ENCODE measurements around the gene UGT1A10. TPM values are rescaled to one million over a fixed set of nuclear protein-coding genes. Genes with fewer than 3 reads are reported as not detected.
"Not testable (repeated sequence)": the region's sequence is repeated elsewhere in the genome, so short reads cannot be mapped to it uniquely, and the experiment has no call there.

The UGT1A10 gene
- total RNA-seq, 1 experiment from 2014 or later, result 8.2 TPM

DNA sequence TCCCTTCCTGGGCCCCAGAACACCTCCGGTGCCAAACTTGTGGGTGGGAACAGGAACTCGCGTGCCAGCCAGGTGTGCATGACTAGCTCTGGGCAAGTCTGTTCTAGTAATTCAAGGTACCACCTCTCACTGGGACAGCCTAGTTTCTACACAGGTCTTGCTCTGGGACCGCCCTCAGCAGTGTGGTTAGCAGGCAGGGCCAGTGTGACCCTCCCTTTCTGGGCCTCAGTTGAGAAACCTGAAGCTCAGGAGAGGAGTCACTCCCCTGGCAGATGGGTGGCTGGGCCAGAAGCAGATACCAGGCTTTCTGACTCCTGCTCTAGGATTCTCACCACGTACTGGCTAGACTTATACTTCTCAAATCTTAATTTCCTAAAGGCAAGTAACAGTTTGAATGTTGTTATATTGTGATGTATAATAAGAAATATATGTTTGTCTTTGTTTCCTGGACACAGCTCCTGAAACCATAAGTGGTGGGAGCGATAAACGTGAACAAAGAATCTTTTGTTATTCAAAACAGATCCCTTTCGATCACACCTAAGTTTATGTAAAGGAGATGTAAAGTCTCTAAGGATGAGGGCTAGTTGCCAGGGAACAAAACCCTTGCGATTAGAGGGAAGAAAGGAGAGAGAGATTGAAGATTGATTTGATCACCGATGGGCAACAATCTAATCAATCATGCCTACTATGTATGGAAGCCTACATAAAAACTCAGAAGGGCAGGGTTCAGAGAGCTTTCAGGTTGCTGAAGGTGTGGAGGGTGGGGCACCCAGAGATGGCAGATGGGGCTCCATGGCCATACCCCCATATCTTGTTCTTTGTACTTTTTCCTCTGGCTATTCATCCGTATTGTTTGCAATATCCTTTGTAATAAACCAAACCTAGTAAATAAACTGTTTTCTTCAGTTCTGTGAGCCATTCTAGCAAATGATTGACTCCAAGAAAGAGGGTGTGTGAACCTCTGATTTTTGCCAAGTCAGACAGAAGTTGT, 55.5 kb downstream of the UGT1A10 start:
- no peak for DNase-seq (ENCODE audit: low read depth)

- no peak for DNase-seq (ENCODE audit: low read depth)
Measured at GRCh38 chr2:233692648-233693047, 56.4 kb downstream of the UGT1A10 start, which contains the start of gene UGT1A6. TSS of gene UGT1A6 (plus strand) at chr2:233692890. CDS start at chr2:233693005, 115 bp downstream.

DNA sequence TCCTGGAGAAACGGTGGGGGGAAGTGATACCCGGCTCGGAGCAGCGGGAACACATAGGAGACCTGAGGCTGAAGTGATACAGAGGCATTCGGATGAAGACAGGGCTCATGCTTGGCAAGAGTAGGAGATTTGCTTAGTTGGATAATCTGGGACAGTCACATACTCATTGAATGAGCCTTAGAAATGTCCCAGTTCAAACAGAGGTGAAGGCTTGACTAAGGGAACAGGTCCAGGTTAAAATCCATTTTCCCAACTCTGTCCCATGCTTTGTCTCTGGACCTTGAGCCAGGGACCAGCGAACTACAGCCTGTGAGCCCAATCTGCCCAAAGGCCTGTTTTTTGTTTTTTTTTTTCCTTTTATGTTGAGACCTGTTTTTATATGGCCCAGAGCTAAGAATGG, 57.7 kb downstream of the UGT1A10 start:
- DNase-seq (ENCODE audit: low read depth), result no peak

- DNase-seq (ENCODE audit: low read depth), result no peak
Measured at GRCh38 chr2:233698740-233699139, 62.5 kb downstream of the UGT1A10 start.

- no peak for DNase-seq (ENCODE audit: low read depth)
Measured at GRCh38 chr2:233699424-233700027, 63.3 kb downstream of the UGT1A10 start.

GRCh38 chr2:233700028-233700635, 63.9 kb downstream of the UGT1A10 start:
- DNase-seq (ENCODE audit: low read depth), result peak; percentile 66

- not testable (repeated sequence) for DNase-seq (ENCODE audit: low read depth)
Measured at GRCh38 chr2:233700842-233701241, 64.6 kb downstream of the UGT1A10 start.

GRCh38 chr2:233702238-233702637, 66.0 kb downstream of the UGT1A10 start:
- no peak for DNase-seq (ENCODE audit: low read depth)

DNA sequence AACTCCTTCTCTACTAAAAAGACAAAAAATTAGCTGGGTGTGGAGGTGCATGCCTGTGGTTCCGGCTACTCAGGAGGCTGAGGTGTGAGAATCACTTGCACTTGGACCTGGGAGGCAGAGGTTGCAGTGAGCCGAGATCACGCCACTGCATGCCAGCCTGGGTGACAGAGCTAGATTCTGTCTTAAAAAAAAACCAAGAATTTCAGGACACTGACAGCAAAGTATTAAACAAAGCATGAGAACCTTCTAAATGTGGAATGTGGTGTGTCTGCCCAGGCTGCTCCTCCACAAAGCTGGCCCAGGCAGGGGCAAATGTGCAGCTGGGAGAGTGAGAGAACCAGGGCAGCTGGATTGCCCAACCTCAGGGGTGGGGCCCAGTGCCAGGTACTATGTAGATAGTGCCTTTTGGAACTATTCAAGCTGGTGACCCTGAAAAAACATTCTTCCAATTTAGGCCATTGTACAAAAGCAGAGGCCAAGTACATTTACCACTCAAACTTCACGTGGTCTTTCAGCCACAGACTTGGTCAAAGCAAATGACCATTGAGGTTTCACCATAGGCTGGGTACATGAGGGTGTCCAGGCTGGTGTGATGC, 69.8 kb downstream of the UGT1A10 start:
- DNase-seq (ENCODE audit: low read depth), result peak; percentile 39

DNA sequence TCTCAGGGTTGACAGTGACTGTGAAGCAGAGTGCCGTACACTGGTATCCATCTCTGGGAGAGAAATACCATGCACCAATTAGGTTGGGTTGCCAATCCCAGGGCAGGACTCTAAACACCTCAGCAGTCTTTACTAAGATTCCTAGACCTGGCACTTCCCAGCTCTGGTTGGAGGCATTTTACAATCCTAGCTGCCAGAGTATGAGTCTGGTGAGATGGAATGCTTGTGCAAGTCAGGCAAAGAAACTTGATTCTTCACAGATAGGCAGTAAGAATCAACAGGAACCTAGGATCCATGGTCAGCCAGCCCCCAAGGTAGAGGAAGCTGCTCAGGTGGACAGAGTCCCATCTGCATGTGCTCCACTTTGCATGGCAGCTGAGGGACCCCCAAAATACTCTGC, 70.5 kb downstream of the UGT1A10 start:
- DNase-seq (ENCODE audit: low read depth), result peak; percentile 62

DNA sequence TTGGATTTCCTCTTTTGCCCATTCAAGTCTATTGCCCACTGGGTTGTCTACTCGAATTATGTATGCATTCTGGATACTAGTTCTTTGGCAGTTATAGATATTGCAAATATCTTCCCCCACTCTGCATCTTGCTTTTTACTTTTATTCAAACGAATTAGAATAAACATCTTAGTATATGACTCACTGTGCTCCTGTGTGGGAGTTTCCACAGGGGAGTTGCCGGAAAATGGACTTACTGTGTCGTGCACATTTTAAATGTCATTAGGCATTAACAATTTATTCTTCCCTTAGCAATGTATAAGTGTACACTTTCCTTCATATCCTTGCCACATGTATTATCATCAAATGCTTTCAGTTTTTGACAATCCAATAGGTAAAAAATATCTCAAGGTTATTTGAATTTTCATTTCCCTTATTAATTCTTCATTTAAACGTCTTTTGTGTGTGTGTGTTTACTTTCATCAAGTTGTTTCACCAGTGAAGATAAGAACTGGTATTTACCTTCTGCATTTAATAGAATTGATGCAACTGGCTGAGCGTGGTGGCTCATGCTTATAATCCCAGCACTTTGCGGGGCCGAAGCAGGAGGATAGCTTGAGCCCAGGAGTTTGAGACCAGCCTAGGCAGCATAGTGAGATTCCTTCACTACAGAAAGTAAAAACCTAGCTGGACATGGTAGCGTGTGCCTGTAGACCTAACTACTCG, 71.8 kb downstream of the UGT1A10 start:
- peak; percentile 46 for DNase-seq (ENCODE audit: low read depth)

DNA sequence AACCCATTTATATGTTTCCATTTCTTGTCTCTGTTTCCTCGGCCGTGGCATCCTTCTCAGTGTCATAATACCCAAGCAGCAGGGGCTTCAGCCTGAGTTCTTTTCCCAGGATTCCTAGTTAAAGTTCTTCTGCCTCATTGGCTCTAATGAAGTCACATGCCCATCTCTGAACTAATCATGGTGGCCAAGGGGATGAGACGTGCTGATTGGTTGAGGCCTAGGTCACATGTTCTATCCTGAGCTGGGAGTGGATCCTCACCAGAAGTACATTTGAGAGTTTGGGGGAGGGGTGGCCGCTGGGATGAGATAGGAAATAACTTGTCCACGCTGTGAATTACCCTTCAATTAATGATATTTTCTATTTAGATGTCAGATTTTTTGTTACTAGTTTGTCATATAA, 72.7 kb downstream of the UGT1A10 start:
- no peak for DNase-seq (ENCODE audit: low read depth)

DNA sequence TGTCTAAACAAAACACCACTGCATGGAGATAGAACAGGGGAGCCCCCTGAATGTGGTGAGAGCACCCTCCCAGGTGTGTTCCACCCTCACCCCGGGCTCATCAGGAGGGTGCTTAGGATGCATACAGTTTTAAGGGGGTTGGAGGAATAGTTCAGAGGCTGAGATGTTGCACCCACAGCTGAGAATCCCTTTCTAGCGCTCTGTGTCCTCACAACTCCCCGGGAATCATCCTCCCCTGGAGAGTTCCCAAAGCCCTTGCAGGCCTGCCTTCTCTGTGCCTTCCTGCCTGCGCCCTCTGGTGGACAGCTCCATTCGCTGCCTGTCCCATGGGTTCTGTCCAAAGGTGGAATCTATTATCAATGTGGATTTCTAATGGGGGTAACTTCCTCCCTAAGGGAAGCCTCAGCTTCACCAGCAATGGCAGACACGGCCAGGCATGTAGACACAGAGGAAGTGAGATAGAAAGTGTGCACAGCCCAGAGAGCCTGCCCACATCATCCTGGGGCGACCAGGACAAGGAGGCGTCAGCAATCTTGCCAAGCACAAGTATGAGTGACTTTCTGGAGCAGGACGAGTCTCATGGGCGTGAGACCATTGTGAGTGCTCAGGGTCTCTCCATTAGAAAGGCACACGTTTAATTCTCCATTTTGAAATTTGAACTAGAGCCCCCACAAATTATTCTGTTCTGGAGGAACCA, 75.2 kb downstream of the UGT1A10 start:
- DNase-seq (ENCODE audit: low read depth), result peak; percentile 87

DNA sequence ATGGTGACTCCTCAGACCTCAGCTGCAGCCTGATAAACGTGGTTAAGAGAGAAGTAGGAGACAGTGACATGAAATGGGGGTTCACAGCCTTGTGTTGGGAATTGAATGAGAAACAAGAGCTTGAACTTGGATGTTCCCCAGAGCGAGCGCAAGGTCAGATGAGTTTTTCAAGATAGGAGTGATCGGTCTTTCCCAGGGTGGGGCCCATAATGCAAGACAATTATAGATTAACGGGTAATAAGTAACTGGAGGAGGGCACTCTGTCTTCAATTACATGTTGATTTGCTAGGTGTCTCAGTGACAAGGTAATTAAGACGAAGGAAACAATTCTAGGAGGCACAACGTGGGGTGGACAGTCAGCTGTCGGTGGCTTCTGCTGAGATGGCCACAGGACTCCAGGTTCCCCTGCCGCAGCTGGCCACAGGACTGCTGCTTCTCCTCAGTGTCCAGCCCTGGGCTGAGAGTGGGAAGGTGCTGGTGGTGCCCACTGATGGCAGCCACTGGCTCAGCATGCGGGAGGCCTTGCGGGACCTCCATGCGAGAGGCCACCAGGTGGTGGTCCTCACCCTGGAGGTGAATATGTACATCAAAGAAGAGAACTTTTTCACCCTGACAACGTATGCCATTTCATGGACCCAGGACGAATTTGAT, 76.5 kb downstream of the UGT1A10 start, which contains the start of gene UGT1A5:
UGT1A5 (plus strand) TSS at position 297 of the 651 bp plus-strand sequence; CDS start at position 382, 85 bp downstream.
- DNase-seq (ENCODE audit: low read depth), result no peak

DNA sequence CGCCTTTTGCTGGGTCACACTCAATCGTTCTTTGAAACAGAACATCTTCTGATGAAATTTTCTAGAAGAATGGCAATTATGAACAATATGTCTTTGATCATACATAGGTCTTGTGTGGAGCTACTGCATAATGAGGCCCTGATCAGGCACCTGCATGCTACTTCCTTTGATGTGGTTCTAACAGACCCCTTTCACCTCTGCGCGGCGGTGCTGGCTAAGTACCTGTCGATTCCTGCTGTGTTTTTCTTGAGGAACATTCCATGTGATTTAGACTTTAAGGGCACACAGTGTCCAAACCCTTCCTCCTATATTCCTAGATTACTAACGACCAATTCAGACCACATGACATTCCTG, 77.0 kb downstream of the UGT1A10 start:
- no peak for DNase-seq (ENCODE audit: low read depth)

GRCh38 chr2:233714121-233714520, 77.9 kb downstream of the UGT1A10 start:
- peak; percentile 49 for DNase-seq (ENCODE audit: low read depth)

DNA sequence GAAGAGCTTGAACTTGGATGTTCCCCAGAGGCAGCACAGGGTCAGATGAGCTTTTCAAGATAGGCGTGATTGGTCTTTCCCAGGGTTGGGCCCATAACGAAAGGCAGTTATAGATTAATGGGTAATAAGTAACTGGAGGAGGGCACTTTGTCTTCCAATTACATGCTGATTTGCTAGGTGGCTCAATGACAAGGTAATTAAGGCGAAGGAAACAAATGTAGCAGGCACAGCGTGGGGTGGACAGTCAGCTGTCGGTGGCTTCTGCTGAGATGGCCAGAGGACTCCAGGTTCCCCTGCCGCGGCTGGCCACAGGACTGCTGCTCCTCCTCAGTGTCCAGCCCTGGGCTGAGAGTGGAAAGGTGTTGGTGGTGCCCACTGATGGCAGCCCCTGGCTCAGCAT, 82.3 kb downstream of the UGT1A10 start, which contains the start of gene UGT1A4:
UGT1A4 (plus strand) TSS at position 185 of the 400 bp plus-strand sequence; CDS start at position 270, 85 bp downstream.
- no peak for DNase-seq (ENCODE audit: low read depth)

DNA sequence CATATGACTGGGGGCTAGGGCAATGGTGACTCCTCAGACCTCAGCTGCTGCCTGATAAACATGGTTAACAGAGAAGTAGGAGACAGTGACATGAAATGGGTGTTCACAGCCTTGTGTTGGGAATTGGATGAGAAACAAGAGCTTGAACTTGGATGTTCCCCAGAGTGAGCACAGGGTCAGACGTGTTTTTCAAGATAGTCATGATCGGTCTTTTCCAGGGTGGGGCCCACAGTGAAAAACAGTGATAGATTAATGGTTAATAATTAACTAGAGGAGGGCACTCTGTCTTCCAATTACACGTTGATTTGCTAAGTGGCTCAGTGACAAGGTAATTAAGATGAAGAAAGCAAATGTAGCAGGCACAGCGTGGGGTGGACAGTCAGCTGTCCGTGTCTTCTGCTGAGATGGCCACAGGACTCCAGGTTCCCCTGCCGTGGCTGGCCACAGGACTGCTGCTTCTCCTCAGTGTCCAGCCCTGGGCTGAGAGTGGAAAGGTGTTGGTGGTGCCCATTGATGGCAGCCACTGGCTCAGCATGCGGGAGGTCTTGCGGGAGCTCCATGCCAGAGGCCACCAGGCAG, 92.6 kb downstream of the UGT1A10 start, which contains the start of gene UGT1A3:
UGT1A3 (plus strand) TSS at position 320 of the 579 bp plus-strand sequence; CDS start at position 405, 85 bp downstream.
- no peak for DNase-seq (ENCODE audit: low read depth)

DNA sequence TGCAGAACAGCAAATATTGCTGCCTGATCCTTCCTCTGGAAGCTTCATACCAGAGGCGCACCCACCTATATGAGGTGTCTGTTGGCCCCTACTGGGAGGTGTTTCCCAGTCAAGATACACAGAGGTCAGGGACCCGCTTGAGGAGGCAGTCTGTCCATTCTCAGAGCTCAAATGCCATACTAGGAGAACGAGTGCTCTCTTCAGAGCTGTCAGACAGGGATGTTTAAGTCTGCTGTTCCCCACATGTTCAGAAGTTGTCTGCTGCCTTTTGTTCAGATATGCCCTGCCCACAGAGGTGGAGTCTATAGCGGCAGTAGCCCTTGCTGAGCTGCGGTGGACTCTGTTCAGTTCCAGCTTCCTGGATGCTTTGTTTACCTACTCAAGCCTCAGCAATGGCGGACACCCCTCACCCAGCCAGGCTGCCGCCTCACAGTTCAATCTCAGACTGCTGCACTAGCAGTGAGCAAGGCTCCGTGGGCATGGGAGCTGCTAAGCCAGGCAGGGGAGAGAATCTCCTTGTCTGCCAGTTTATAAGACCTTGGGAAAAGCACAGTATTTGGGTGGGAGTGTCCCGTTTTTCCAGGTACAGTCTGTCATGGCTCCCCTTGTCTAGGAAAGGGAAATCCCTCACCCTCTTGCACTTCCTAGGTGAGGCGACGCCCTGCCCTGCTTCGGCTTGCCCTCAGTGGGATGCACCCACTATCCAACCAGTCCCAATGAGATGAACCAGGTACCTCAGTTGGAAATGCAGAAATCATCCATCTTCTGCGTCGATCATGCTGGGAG, 100.8 kb downstream of the UGT1A10 start:
- DNase-seq (ENCODE audit: low read depth), result not testable (repeated sequence)

Measured in Daoy (cell line).